ENCODE measurements around the gene HERC4. TPM values are rescaled to one million over a fixed set of nuclear protein-coding genes. Genes with fewer than 3 reads are reported as not detected.
"Not testable (repeated sequence)": the region's sequence is repeated elsewhere in the genome, so short reads cannot be mapped to it uniquely, and the experiment has no call there.

The HERC4 gene
- total RNA-seq, 2 donors from 2014 or later: 53.8 to 60.1 TPM

GRCh38 chr10:68001000-68001399 is 74.1 kb downstream of the HERC4 start:
- H3K4me1 Mint-ChIP-seq: no peaks in the 10 kb centered on the region

GRCh38 chr10:67990093-67990492 is 85.0 kb downstream of the HERC4 start:
- TF ChIP-seq CTCF (conservative IDR thresholded peaks at IDR 0.05): no peak
- Mint-ChIP-seq H3K9me3 (no peaks in the 10 kb centered on the region), H3K27me3 (ENCODE audit: insufficient read depth) (no peaks in the 10 kb centered on the region), H3K4me1 (peaks cover 5% of the 10 kb centered on the region), H3K36me3 (ENCODE audit: low read depth) (peaks cover 26% of the 10 kb centered on the region), H3K27ac (no peak overlapping the region), H3K4me3 (no peak overlapping the region)
- Histone ChIP-seq H3K9me3 (ENCODE audit: control insufficient read depth, low read length) (no peaks in the 10 kb centered on the region), H3K36me3 (ENCODE audit: control insufficient read depth, insufficient read depth, low read length) (peaks cover 56% of the 10 kb centered on the region), H3K4me1 (ENCODE audit: control insufficient read depth, insufficient read depth, low read length) (no peaks in the 10 kb centered on the region), H3K9ac (ENCODE audit: extremely low read depth, low read length, poor library complexity, severe bottlenecking) (no peak overlapping the region), H3K27me3 (ENCODE audit: control insufficient read depth, insufficient read depth, low read length, poor library complexity, severe bottlenecking) (no peaks in the 10 kb centered on the region), H3K27ac (ENCODE audit: low read depth, low read length) (no peak overlapping the region), H3K4me3 (ENCODE audit: low read length) (no peak overlapping the region)
- DNase-seq: no peak

More at GRCh38 chr10:68001000-68001399, 74.1 kb downstream of the HERC4 start:
- Histone ChIP-seq H3K9ac (ENCODE audit: extremely low read depth, low read length, poor library complexity, severe bottlenecking) (no peak overlapping the region), H3K9me3 (ENCODE audit: control insufficient read depth, low read length) (no peaks in the 10 kb centered on the region), H3K27ac (ENCODE audit: low read depth, low read length) (no peak overlapping the region), H3K4me1 (ENCODE audit: control insufficient read depth, insufficient read depth, low read length) (no peaks in the 10 kb centered on the region), H3K36me3 (ENCODE audit: control insufficient read depth, insufficient read depth, low read length) (peaks cover 34% of the 10 kb centered on the region), H3K4me3 (ENCODE audit: low read length) (no peak overlapping the region), H3K27me3 (ENCODE audit: control insufficient read depth, insufficient read depth, low read length, poor library complexity, severe bottlenecking) (no peaks in the 10 kb centered on the region)
- Mint-ChIP-seq H3K27ac (no peak overlapping the region), H3K36me3 (ENCODE audit: low read depth) (peaks cover 45% of the 10 kb centered on the region), H3K27me3 (ENCODE audit: insufficient read depth) (no peaks in the 10 kb centered on the region), H3K9me3 (no peaks in the 10 kb centered on the region), H3K4me3 (no peak overlapping the region)
- no peak for DNase-seq
- 91% methylated on average over 4 of the region's 4 CpGs for WGBS, 2 experiments (ENCODE audit: insufficient coverage in 1 of 2, insufficient read length in 1 of 2)
- TF ChIP-seq CTCF (conservative IDR thresholded peaks at IDR 0.05): no peak

GRCh38 chr10:67988606-67989005 is 86.5 kb downstream of the HERC4 start:
- H3K36me3 Mint-ChIP-seq (ENCODE audit: low read depth): peaks cover 24% of the 10 kb centered on the region
- H3K4me1 Mint-ChIP-seq: peaks cover 5% of the 10 kb centered on the region
- TF ChIP-seq CTCF (conservative IDR thresholded peaks at IDR 0.05): no peak
- Histone ChIP-seq H3K27me3 (ENCODE audit: control insufficient read depth, insufficient read depth, low read length, poor library complexity, severe bottlenecking) (no peaks in the 10 kb centered on the region), H3K9me3 (ENCODE audit: control insufficient read depth, low read length) (no peaks in the 10 kb centered on the region), H3K36me3 (ENCODE audit: control insufficient read depth, insufficient read depth, low read length) (peaks cover 58% of the 10 kb centered on the region), H3K9ac (ENCODE audit: extremely low read depth, low read length, poor library complexity, severe bottlenecking) (no peak overlapping the region), H3K4me1 (ENCODE audit: control insufficient read depth, insufficient read depth, low read length) (no peaks in the 10 kb centered on the region), H3K4me3 (ENCODE audit: low read length) (no peak overlapping the region), H3K27ac (ENCODE audit: low read depth, low read length) (no peak overlapping the region)
- WGBS, 2 experiments (ENCODE audit: insufficient coverage in 1 of 2, insufficient read length in 1 of 2): 90 to 100% methylated on average over 1 of the region's 1 CpG
- H3K27ac Mint-ChIP-seq: no peak overlapping the region
- H3K9me3 Mint-ChIP-seq: no peaks in the 10 kb centered on the region
- no peaks in the 10 kb centered on the region for H3K27me3 Mint-ChIP-seq (ENCODE audit: insufficient read depth)
- DNase-seq: no peak
- H3K4me3 Mint-ChIP-seq: no peak overlapping the region

- peaks cover 59% of the 10 kb centered on the region for H3K36me3 ChIP-seq (ENCODE audit: control insufficient read depth, insufficient read depth, low read length)
- H3K9ac ChIP-seq (ENCODE audit: extremely low read depth, low read length, poor library complexity, severe bottlenecking); H3K4me3 ChIP-seq (ENCODE audit: low read length); H3K27me3 Mint-ChIP-seq (ENCODE audit: insufficient read depth); H3K4me3 Mint-ChIP-seq; H3K27me3 ChIP-seq (ENCODE audit: control insufficient read depth, insufficient read depth, low read length, poor library complexity, severe bottlenecking); H3K27ac ChIP-seq (ENCODE audit: low read depth, low read length); H3K27ac Mint-ChIP-seq; H3K4me1 Mint-ChIP-seq; H3K9me3 ChIP-seq (ENCODE audit: control insufficient read depth, low read length); H3K9me3 Mint-ChIP-seq; H3K4me1 ChIP-seq (ENCODE audit: control insufficient read depth, insufficient read depth, low read length); DNase-seq: not testable (repeated sequence)
- 95 to 97% methylated on average over 7 to 8 of the region's 8 CpGs for WGBS, 2 experiments (ENCODE audit: insufficient coverage in 1 of 2, insufficient read length in 1 of 2)
- peaks cover 46% of the 10 kb centered on the region for H3K36me3 Mint-ChIP-seq (ENCODE audit: low read depth)
Observed at GRCh38 chr10:67982603-67983002, 92.5 kb downstream of the HERC4 start.
